ENCODE data around the gene POU4F1. TPM values are rescaled to one million over a fixed set of nuclear protein-coding genes. Genes with fewer than 3 reads are reported as not detected.

The POU4F1 gene
- total RNA-seq, 1 donor, result not detected

DNA sequence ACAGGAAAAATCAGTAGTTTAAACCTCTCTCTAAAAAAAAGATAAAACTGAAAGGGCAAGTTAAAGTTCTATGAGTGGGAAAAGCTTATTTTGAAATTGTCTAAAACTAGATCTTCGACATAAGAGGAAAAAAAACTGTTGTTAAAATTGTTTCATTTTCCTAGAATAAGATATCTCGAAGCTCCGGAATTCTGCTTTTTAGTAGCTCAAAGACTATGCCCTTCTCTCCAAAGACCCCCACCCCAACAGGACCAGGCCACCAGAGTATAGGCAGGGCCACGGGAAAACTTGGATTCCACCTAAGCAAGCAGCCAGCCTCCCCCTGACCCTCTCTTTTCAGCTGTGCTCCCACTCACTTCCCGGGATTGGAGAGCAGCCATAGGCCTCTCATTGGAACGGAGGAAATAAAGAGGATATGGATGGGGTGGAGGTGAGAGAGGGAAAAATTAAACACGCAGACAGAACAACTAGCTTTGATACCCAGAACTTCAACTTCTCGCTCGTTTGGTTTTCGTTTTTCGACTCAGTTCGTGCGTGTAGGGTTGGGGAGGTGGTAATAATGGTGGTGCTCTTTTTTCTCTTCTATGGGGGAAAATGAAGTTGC is 3.0 kb downstream of the POU4F1 start:
- TF ChIP-seq CTCF (IDR thresholded peaks at IDR 0.05; ENCODE audit: insufficient read depth, low read depth, low read length), result no peak
- no peak overlapping the region for H3K4me3 ChIP-seq (ENCODE audit: low read depth, low read length)
- DNase-seq (ENCODE audit: low read depth), result no peak

DNA sequence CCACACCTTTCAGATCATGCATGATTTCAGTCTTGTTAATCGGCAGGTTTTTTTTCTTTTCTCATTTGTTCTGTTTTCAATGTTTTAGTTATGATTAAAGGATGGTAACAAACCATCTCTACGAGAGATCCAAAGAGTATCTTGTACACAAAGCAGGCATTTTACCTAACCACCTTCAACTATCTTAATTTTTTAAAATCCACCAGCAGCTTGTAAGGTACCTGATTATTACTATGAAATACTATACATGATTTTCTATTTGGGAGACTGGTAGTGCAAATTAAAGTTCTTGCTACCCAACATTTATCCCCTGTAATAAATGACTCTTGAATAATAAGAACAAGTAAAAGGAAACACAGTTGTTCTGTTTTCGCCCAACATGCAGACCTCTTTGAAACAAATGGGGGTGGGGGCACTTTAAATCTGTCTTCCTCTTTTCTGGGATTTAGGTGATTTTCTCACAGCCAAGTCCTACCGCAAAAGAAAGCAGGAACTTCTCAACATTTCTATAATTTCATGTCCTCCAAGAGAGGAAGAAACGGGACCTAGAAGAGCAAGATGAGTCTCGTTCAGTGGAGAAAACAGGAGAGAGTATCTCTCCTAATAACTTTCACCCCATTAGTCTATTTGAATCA is 3.6 kb downstream of the POU4F1 start:
- no peak overlapping the region for H3K4me3 ChIP-seq (ENCODE audit: low read depth, low read length)
- TF ChIP-seq CTCF (IDR thresholded peaks at IDR 0.05; ENCODE audit: insufficient read depth, low read depth, low read length), result no peak

DNA sequence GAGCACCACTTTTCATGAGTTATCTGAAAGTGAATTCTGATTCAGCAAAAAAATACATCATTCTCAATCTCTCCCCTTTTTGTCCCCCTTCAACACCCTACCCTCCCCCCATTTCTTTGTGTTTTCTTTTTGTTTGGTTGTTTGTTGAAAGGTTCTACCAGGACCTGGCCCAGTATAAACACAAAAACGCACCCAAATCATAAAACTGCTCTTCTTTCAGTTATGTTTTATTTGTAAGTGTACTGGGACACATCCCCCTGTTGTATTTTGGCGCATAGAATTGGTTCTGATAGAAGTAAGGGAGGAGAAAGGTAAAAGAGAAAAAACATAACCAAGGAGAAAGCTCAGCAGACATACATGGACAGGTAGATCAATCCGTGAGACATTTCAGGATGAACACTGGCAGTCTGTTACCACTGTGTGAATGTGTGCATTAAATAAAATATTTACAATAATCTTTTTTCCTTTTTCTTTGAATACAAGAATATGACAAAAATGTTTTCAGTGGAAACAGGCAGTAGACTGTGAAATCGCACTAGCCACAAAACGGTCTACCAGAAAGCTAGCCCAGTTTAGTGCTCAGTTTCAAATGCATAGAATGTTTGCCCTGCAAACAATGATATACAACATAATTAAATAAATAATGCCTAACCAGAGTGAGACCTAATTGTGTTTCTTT is 4.2 kb downstream of the POU4F1 start:
- no peak for DNase-seq (ENCODE audit: low read depth)
- TF ChIP-seq CTCF (IDR thresholded peaks at IDR 0.05; ENCODE audit: insufficient read depth, low read depth, low read length), result no peak
- no peak overlapping the region for H3K4me3 ChIP-seq (ENCODE audit: low read depth, low read length)

More for the DNA sequence above, 3.6 kb downstream of the POU4F1 start:
- no peak for DNase-seq (ENCODE audit: low read depth)

- H3K4me3 ChIP-seq (ENCODE audit: low read depth, low read length), result no peak overlapping the region
- DNase-seq (ENCODE audit: low read depth), result no peak
- no peak for TF ChIP-seq CTCF (IDR thresholded peaks at IDR 0.05; ENCODE audit: insufficient read depth, low read depth, low read length)
These were observed 5.1 kb downstream of the POU4F1 start for GRCh38 chr13:78598116-78598781.

DNA sequence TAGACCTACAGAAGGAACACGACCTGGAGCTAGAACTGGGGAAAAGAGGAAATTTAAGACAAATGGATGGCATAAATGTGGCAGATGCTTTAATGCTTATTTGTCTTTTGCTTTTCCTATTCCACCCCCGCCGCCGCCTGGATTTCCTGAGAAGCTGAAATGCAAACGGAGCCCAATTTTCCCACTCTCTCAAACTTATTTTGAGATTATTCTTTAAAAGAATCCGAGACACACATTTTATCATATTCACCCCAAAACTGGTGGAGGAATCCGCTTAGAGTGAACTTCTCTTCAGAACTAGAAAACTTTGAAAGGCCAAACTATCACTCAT is 5.8 kb downstream of the POU4F1 start:
- DNase-seq (ENCODE audit: low read depth), result no peak
- no peak overlapping the region for H3K4me3 ChIP-seq (ENCODE audit: low read depth, low read length)
- TF ChIP-seq CTCF (IDR thresholded peaks at IDR 0.05; ENCODE audit: insufficient read depth, low read depth, low read length), result no peak

- DNase-seq (ENCODE audit: low read depth), result no peak
- no peak overlapping the region for H3K4me3 ChIP-seq (ENCODE audit: low read depth, low read length)
- no peak for TF ChIP-seq CTCF (IDR thresholded peaks at IDR 0.05; ENCODE audit: insufficient read depth, low read depth, low read length)
These were observed 6.4 kb downstream of the POU4F1 start for GRCh38 chr13:78596736-78597601.
